ENCODE measurements around the gene BTF3.

BTF3 gene

DNA sequence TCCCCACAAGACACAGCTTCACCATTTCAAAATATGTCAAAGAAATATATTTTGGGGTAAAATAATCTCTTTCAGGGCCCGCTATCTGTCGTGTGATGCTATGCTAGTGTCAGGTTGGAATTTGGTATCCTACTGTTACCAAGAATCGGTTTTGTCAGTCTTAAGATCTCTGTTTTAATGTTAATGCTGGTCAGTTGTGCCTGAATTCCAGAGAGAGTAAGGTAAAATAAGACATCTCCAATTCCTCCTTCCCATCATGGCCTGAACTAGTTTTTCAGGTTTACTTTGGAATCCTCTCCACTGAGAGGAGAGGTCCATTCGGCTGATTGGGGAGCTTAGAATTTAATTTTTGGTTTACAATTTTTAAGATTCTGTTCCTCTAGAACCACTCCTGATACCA is 10.4 kb upstream of the BTF3 start:
- Histone ChIP-seq H3K4me3 (ENCODE audit: low read length, poor library complexity, severe bottlenecking) (no peak overlapping the region), H3K79me2 (ENCODE audit: insufficient read depth, low read length) (no peaks in the 10 kb centered on the region), H3K9ac (ENCODE audit: low read depth, low read length, poor library complexity, severe bottlenecking) (no peak overlapping the region), H3F3A (ENCODE audit: low read depth) (no peaks in the 10 kb centered on the region), H3K4me1 (ENCODE audit: insufficient read depth, low read length, poor library complexity, severe bottlenecking) (no peaks in the 10 kb centered on the region), H3K4me2 (ENCODE audit: low read depth, low read length, poor library complexity, severe bottlenecking) (no peak overlapping the region), H3K9me2 (replicated peaks; ENCODE audit: low read depth, low read length) (no peaks in the 10 kb centered on the region), H3K36me3 (ENCODE audit: insufficient read depth, low read length) (no peaks in the 10 kb centered on the region), H3K9me3 (ENCODE audit: insufficient read depth, low read depth, low read length) (no peaks in the 10 kb centered on the region), H2AFZ (ENCODE audit: low read length) (no peak overlapping the region), H4K20me1 (ENCODE audit: insufficient read depth, low read length, poor library complexity, severe bottlenecking) (no peaks in the 10 kb centered on the region), H3K27me3 (ENCODE audit: insufficient read depth, low read length, poor library complexity, severe bottlenecking) (peaks cover 7% of the 10 kb centered on the region)
- no peak for TF ChIP-seq EZH2phosphoT487 (IDR thresholded peaks at IDR 0.05; ENCODE audit: borderline replicate concordance)
- TF ChIP-seq, protein P1, sequence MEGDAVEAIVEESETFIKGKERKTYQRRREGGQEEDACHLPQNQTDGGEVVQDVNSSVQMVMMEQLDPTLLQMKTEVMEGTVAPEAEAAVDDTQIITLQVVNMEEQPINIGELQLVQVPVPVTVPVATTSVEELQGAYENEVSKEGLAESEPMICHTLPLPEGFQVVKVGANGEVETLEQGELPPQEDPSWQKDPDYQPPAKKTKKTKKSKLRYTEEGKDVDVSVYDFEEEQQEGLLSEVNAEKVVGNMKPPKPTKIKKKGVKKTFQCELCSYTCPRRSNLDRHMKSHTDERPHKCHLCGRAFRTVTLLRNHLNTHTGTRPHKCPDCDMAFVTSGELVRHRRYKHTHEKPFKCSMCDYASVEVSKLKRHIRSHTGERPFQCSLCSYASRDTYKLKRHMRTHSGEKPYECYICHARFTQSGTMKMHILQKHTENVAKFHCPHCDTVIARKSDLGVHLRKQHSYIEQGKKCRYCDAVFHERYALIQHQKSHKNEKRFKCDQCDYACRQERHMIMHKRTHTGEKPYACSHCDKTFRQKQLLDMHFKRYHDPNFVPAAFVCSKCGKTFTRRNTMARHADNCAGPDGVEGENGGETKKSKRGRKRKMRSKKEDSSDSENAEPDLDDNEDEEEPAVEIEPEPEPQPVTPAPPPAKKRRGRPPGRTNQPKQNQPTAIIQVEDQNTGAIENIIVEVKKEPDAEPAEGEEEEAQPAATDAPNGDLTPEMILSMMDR (conservative IDR thresholded peaks at IDR 0.05; ENCODE audit: low read length): no peak

DNA sequence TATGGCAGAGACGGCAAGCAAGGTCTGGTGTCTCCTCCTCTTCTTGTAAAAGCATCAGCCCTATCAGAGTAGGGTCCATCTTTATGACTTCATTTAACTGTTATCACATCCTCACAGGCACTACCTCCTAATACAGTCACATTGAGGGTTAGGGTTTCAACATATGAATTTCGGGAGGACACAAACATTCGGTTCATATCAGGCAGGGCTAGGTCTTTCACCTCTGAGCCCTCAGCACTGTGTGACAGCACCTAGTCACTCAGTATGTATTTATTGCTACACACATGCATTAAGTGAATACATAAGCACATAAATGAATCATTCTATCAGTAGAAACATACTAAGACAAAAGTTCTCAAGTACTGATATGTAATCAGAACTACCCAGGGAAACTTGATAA is 9.4 kb upstream of the BTF3 start:
- no peak overlapping the region for H2AFZ ChIP-seq (ENCODE audit: low read length)
- no peaks in the 10 kb centered on the region for H3F3A ChIP-seq (ENCODE audit: low read depth)
- TF ChIP-seq, protein P1 (conservative IDR thresholded peaks at IDR 0.05; ENCODE audit: low read length): no peak
- TF ChIP-seq EZH2phosphoT487 (IDR thresholded peaks at IDR 0.05; ENCODE audit: borderline replicate concordance): no peak
- no peaks in the 10 kb centered on the region for H3K9me3 ChIP-seq (ENCODE audit: insufficient read depth, low read depth, low read length)
- no peaks in the 10 kb centered on the region for H4K20me1 ChIP-seq (ENCODE audit: insufficient read depth, low read length, poor library complexity, severe bottlenecking)
- no peak overlapping the region for H3K4me2 ChIP-seq (ENCODE audit: low read depth, low read length, poor library complexity, severe bottlenecking)
- H3K36me3 ChIP-seq (ENCODE audit: insufficient read depth, low read length): no peaks in the 10 kb centered on the region
- no peaks in the 10 kb centered on the region for H3K79me2 ChIP-seq (ENCODE audit: insufficient read depth, low read length)
- H3K9me2 ChIP-seq (replicated peaks; ENCODE audit: low read depth, low read length): no peaks in the 10 kb centered on the region
- peaks cover 7% of the 10 kb centered on the region for H3K27me3 ChIP-seq (ENCODE audit: insufficient read depth, low read length, poor library complexity, severe bottlenecking)
- H3K9ac ChIP-seq (ENCODE audit: low read depth, low read length, poor library complexity, severe bottlenecking): no peak overlapping the region
- no peak overlapping the region for H3K4me3 ChIP-seq (ENCODE audit: low read length, poor library complexity, severe bottlenecking)
- H3K4me1 ChIP-seq (ENCODE audit: insufficient read depth, low read length, poor library complexity, severe bottlenecking): no peaks in the 10 kb centered on the region

DNA sequence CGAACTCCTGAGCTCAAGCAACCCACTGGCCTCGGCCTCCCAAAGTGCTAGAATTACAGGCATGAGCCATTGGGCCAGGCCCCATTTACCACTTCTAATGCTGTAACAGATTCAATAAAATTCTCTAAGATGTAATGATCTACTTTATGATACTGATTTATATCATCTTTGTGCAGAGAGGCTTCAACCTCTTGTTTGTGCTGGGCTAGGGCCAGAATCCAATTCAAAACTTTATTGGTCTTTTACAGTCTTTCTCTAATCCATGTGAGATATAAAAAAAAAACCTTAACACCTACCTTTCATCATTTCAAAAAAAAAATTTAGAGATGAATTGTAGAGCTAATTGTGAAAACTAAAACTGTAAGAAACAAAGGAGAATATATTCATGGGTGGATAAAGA is 8.2 kb upstream of the BTF3 start:
- Histone ChIP-seq H3K27me3 (ENCODE audit: insufficient read depth, low read length, poor library complexity, severe bottlenecking) (peaks cover 17% of the 10 kb centered on the region), H3K4me3 (ENCODE audit: low read length, poor library complexity, severe bottlenecking) (no peak overlapping the region), H3K9me2 (replicated peaks; ENCODE audit: low read depth, low read length) (no peaks in the 10 kb centered on the region), H4K20me1 (ENCODE audit: insufficient read depth, low read length, poor library complexity, severe bottlenecking) (no peaks in the 10 kb centered on the region), H3K9ac (ENCODE audit: low read depth, low read length, poor library complexity, severe bottlenecking) (no peak overlapping the region), H2AFZ (ENCODE audit: low read length) (no peak overlapping the region), H3K9me3 (ENCODE audit: insufficient read depth, low read depth, low read length) (no peaks in the 10 kb centered on the region), H3K79me2 (ENCODE audit: insufficient read depth, low read length) (no peaks in the 10 kb centered on the region), H3K36me3 (ENCODE audit: insufficient read depth, low read length) (no peaks in the 10 kb centered on the region), H3K4me1 (ENCODE audit: insufficient read depth, low read length, poor library complexity, severe bottlenecking) (no peaks in the 10 kb centered on the region), H3F3A (ENCODE audit: low read depth) (no peaks in the 10 kb centered on the region), H3K4me2 (ENCODE audit: low read depth, low read length, poor library complexity, severe bottlenecking) (no peak overlapping the region)
- TF ChIP-seq, protein P1 (conservative IDR thresholded peaks at IDR 0.05; ENCODE audit: low read length): no peak
- no peak for TF ChIP-seq EZH2phosphoT487 (IDR thresholded peaks at IDR 0.05; ENCODE audit: borderline replicate concordance)
